ENCODE data around the gene GRIFIN. TPM values are rescaled to one million over a fixed set of nuclear protein-coding genes. Genes with fewer than 3 reads are reported as not detected.
"Not testable (repeated sequence)": the region's sequence is repeated elsewhere in the genome, so short reads cannot be mapped to it uniquely, and the experiment has no call there.

GRIFIN gene
- total and polyA plus RNA-seq, 7 donors, result not detected

GRCh38 chr7:2461268-2462026, 14.8 kb downstream of the GRIFIN start:
- peak; percentile 54 for DNase-seq
- H3K27me3 ChIP-seq, result no peaks in the 10 kb centered on the region
- WGBS, 2 donors, result 74 to 87% methylated on average over 15 of the region's 15 CpGs
- no peaks in the 10 kb centered on the region for H3K4me1 ChIP-seq
- no peak overlapping the region for H3K27ac ChIP-seq
- H3K36me3 ChIP-seq, result no peaks in the 10 kb centered on the region
- H3K9me3 ChIP-seq, result no peaks in the 10 kb centered on the region
- intact Hi-C loops (cut with DNase I), result no loop called here
- no peak overlapping the region for H3K4me3 ChIP-seq
- TF ChIP-seq POLR2A (IDR thresholded peaks at IDR 0.05), result no peak
- no peak for TF ChIP-seq EP300 (IDR thresholded peaks at IDR 0.05)
- TF ChIP-seq POLR2AphosphoS5 (IDR thresholded peaks at IDR 0.05), result no peak
- no peak for TF ChIP-seq CTCF (IDR thresholded peaks at IDR 0.05)

GRCh38 chr7:2460641-2461040, 15.6 kb downstream of the GRIFIN start:
- Histone ChIP-seq H3K4me1 (no peaks in the 10 kb centered on the region), H3K9me3 (no peaks in the 10 kb centered on the region), H3K36me3 (no peaks in the 10 kb centered on the region), H3K4me3 (no peak overlapping the region), H3K27me3 (no peaks in the 10 kb centered on the region), H3K27ac (no peak overlapping the region)
- WGBS, 2 donors, result 86 to 92% methylated on average over 6 of the region's 6 CpGs
- intact Hi-C loops (cut with DNase I), result no loop called here
- TF ChIP-seq EP300 (IDR thresholded peaks at IDR 0.05) (no peak), CTCF (IDR thresholded peaks at IDR 0.05) (no peak), POLR2AphosphoS5 (IDR thresholded peaks at IDR 0.05) (no peak), POLR2A (IDR thresholded peaks at IDR 0.05) (no peak)
- no peak for DNase-seq

- Histone ChIP-seq H3K27me3 (no peaks in the 10 kb centered on the region), H3K9me3 (no peaks in the 10 kb centered on the region), H3K36me3 (no peaks in the 10 kb centered on the region), H3K4me1 (no peaks in the 10 kb centered on the region), H3K27ac (no peak overlapping the region), H3K4me3 (no peak overlapping the region)
- intact Hi-C loops (cut with DNase I), result no loop called here
- DNase-seq, result no peak
- TF ChIP-seq CTCF (IDR thresholded peaks at IDR 0.05), result no peak
- no peak for TF ChIP-seq POLR2A (IDR thresholded peaks at IDR 0.05)
- TF ChIP-seq EP300 (IDR thresholded peaks at IDR 0.05), result no peak
- TF ChIP-seq POLR2AphosphoS5 (IDR thresholded peaks at IDR 0.05), result no peak
- WGBS, 2 donors, result 89 to 93% methylated on average over 23 of the region's 23 CpGs
These were observed 16.0 kb downstream of the GRIFIN start for GRCh38 chr7:2460188-2460587.

GRCh38 chr7:2459674-2460073, 16.5 kb downstream of the GRIFIN start:
- no peaks in the 10 kb centered on the region for H3K4me1 ChIP-seq
- H3K27me3 ChIP-seq, result no peaks in the 10 kb centered on the region
- H3K36me3 ChIP-seq, result no peaks in the 10 kb centered on the region
- no peak overlapping the region for H3K27ac ChIP-seq
- no peaks in the 10 kb centered on the region for H3K9me3 ChIP-seq
- TF ChIP-seq EP300 (IDR thresholded peaks at IDR 0.05) (no peak), POLR2A (IDR thresholded peaks at IDR 0.05) (no peak), CTCF (IDR thresholded peaks at IDR 0.05) (no peak), POLR2AphosphoS5 (IDR thresholded peaks at IDR 0.05) (no peak)
- intact Hi-C loops (cut with DNase I), result loop anchor here (10.0 kb wide), 1 partner anchor 225 kb away; the partner anchor contains the start of gene AMZ1
- DNase-seq, result no peak
- H3K4me3 ChIP-seq, result no peak overlapping the region
- WGBS, 2 donors, result 84 to 90% methylated on average over 8 of the region's 8 CpGs

GRCh38 chr7:2453849-2454248, 22.3 kb downstream of the GRIFIN start:
- H3K27me3 ChIP-seq, DNase-seq, H3K27ac ChIP-seq, H3K9me3 ChIP-seq, H3K4me3 ChIP-seq, H3K36me3 ChIP-seq: not testable (repeated sequence)
- H3K4me1 ChIP-seq, result peaks cover 0 to 12% (median 11%) of the 10 kb centered on the region in 4 donors
- intact Hi-C loops (cut with DNase I), result loop anchor here (5.0 to 10.0 kb wide), 2 partner anchors 103 to 231 kb away; partner anchors contain the start of genes AMZ1, BRAT1 and IQCE
- WGBS, 2 donors, result 95 to 97% methylated on average over 3 of the region's 3 CpGs

Data from sigmoid colon (tissue), 7 donors.